HepG2 (cell line): ENCODE measurements around the gene LRRC8E. TPM values are rescaled to one million over a fixed set of nuclear protein-coding genes. Genes with fewer than 3 reads are reported as not detected.

Source experiments
- AKAP8 ChIP-seq: sonication (generic); formaldehyde crosslinking; IDR thresholded peaks from 2 replicates; pipeline ENCODE4 v1.5.1; 2020; ENCODE audit warnings: mild to moderate bottlenecking, missing genetic modification reagents
- FOXP1 ChIP-seq, 2 experiments: fragments of 450-650 bp in 1 of 2; IDR thresholded peaks; 2 replicates each; pipeline ENCODE4 v1.6.1; 2017 to 2018; ENCODE audit warnings: antibody characterized with exemption in 1 of 2
- TIGD3 ChIP-seq: sonication (generic); formaldehyde crosslinking; IDR thresholded peaks from 2 replicates; pipeline ENCODE4 v1.5.1; 2020; ENCODE audit warnings: mild to moderate bottlenecking, missing genetic modification reagents, borderline replicate concordance
- TRIM22 ChIP-seq: fragments of 450-650 bp; IDR thresholded peaks from 2 replicates; pipeline ENCODE4 v1.6.1; 2017
- YY1 ChIP-seq: IDR thresholded peaks from 2 replicates; pipeline ENCODE4 v1.6.1; 2011; ENCODE audit warnings: low read length, low read depth, moderate library complexity, mild to moderate bottlenecking; ENCODE audit not compliant: insufficient read depth, insufficient replicate concordance
- ZNF407 ChIP-seq: sonication (generic); formaldehyde crosslinking; IDR thresholded peaks from one replicate; pipeline ENCODE4 v1.5.1; 2020; ENCODE audit warnings: mild to moderate bottlenecking, missing genetic modification reagents; ENCODE audit errors: not compliant biosample characterization
- polyA plus RNA-seq, 8 experiments: library from polyadenylated mRNA; depleted of rRNA in 3 of 8; stranded (reverse) in 7 of 8; unstranded in 1 of 8; fragments of >200 nt; fragmentation: Illumina TruSeq in 4 of 8; extraction: Trizol in 4 of 8; gene quantifications; 2 replicates each; pipeline versions ENCODE4 v1.2.1 to v1.2.3, GENCODE V29; 2011 to 2016; ENCODE audit warnings: low read depth in 4 of 8, missing spikeins in 1 of 8, mixed read lengths in 1 of 8; ENCODE audit not compliant: insufficient read depth in 1 of 8
- total RNA-seq, 5 experiments: library from RNA; depleted of rRNA; stranded (reverse); fragments of >200 nt; fragmentation: Illumina TruSeq; extraction: Trizol; gene quantifications; 2 replicates each; pipeline ENCODE4 v1.2.3, GENCODE V29; 2016; ENCODE audit warnings: low read depth in 1 of 5
- TF ChIP-seq, protein P1 (sequence below): sonication (generic); formaldehyde crosslinking; IDR thresholded peaks from 2 replicates; pipeline ENCODE4 v1.5.0; 2020; ENCODE audit warnings: missing genetic modification reagents
- TF ChIP-seq, protein P2 (sequence below), 2 experiments: IDR thresholded peaks; 2 replicates each; pipeline ENCODE4 v1.6.1; 2011 to 2012; ENCODE audit warnings: low read length in 2 of 2, borderline replicate concordance in 1 of 2, low read depth in 1 of 2, mild to moderate bottlenecking in 1 of 2, moderate library complexity in 1 of 2

Gene LRRC8E
- total and polyA plus RNA-seq, 2 of the 13 experiments (the other 11 are each of a cell fraction or from before 2014, with no cell fraction given), result 8.0 to 10.3 TPM

GRCh38 chr19:7897292-7897691 is 9.0 kb downstream of the LRRC8E start (continued):
- no peak for TF ChIP-seq ZNF407
- TF ChIP-seq, protein P1, sequence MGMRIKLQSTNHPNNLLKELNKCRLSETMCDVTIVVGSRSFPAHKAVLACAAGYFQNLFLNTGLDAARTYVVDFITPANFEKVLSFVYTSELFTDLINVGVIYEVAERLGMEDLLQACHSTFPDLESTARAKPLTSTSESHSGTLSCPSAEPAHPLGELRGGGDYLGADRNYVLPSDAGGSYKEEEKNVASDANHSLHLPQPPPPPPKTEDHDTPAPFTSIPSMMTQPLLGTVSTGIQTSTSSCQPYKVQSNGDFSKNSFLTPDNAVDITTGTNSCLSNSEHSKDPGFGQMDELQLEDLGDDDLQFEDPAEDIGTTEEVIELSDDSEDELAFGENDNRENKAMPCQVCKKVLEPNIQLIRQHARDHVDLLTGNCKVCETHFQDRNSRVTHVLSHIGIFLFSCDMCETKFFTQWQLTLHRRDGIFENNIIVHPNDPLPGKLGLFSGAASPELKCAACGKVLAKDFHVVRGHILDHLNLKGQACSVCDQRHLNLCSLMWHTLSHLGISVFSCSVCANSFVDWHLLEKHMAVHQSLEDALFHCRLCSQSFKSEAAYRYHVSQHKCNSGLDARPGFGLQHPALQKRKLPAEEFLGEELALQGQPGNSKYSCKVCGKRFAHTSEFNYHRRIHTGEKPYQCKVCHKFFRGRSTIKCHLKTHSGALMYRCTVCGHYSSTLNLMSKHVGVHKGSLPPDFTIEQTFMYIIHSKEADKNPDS (CRISPR knock-in tag), result no peak
- TF ChIP-seq FOXP1 (IDR thresholded peaks at IDR 0.05), result no peak
- no peak for TF ChIP-seq FOXP1 (CRISPR knock-in tag; IDR thresholded peaks at IDR 0.05)
- TF ChIP-seq AKAP8, result peak; percentile 72; the same call in 1 of the 2 replicates
- TF ChIP-seq, protein P2, sequence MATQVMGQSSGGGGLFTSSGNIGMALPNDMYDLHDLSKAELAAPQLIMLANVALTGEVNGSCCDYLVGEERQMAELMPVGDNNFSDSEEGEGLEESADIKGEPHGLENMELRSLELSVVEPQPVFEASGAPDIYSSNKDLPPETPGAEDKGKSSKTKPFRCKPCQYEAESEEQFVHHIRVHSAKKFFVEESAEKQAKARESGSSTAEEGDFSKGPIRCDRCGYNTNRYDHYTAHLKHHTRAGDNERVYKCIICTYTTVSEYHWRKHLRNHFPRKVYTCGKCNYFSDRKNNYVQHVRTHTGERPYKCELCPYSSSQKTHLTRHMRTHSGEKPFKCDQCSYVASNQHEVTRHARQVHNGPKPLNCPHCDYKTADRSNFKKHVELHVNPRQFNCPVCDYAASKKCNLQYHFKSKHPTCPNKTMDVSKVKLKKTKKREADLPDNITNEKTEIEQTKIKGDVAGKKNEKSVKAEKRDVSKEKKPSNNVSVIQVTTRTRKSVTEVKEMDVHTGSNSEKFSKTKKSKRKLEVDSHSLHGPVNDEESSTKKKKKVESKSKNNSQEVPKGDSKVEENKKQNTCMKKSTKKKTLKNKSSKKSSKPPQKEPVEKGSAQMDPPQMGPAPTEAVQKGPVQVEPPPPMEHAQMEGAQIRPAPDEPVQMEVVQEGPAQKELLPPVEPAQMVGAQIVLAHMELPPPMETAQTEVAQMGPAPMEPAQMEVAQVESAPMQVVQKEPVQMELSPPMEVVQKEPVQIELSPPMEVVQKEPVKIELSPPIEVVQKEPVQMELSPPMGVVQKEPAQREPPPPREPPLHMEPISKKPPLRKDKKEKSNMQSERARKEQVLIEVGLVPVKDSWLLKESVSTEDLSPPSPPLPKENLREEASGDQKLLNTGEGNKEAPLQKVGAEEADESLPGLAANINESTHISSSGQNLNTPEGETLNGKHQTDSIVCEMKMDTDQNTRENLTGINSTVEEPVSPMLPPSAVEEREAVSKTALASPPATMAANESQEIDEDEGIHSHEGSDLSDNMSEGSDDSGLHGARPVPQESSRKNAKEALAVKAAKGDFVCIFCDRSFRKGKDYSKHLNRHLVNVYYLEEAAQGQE (IDR thresholded peaks at IDR 0.05; ENCODE audit: borderline replicate concordance in 1 of 2, low read depth in 1 of 2, low read length in 2 of 2), result no peak
- no peak for TF ChIP-seq YY1
- no peak for TF ChIP-seq TIGD3 (CRISPR knock-in tag)
- no peak for TF ChIP-seq TRIM22
